Choroid plexus epithelial cell (primary cell): ENCODE results near the gene AUTS2.

Experiments
- DNase-seq: peaks from one replicate; pipeline ENCODE4 v3.0.0-alpha.2; 2010; ENCODE audit warnings: low read depth
- H3K4me3 ChIP-seq: 2 replicates; pipeline ENCODE4 v1.5.1; 2011; ENCODE audit warnings: low read depth, mild to moderate bottlenecking, control low read depth, low read length, moderate library complexity
- CTCF ChIP-seq: conservative IDR thresholded peaks from 2 replicates; pipeline ENCODE4 v1.5.1; 2011; ENCODE audit warnings: low read depth, mild to moderate bottlenecking, control low read depth, inconsistent platforms, low read length, moderate library complexity

AUTS2 gene

GRCh38 chr7:70556761-70557160 is 958.5 kb downstream of the AUTS2 start:
- TF ChIP-seq CTCF: no peak
- DNase-seq: no peak
- no peak overlapping the region for H3K4me3 ChIP-seq

- no peak for TF ChIP-seq CTCF
- no peak overlapping the region for H3K4me3 ChIP-seq
These were observed 959.1 kb downstream of the AUTS2 start for GRCh38 chr7:70557338-70557737.

GRCh38 chr7:70559815-70560214 is 961.5 kb downstream of the AUTS2 start:
- DNase-seq: no peak
- no peak overlapping the region for H3K4me3 ChIP-seq
- no peak for TF ChIP-seq CTCF

More at GRCh38 chr7:70557338-70557737, 959.1 kb downstream of the AUTS2 start:
- no peak for DNase-seq

GRCh38 chr7:70563960-70564359 is 965.7 kb downstream of the AUTS2 start:
- H3K4me3 ChIP-seq: no peak overlapping the region
- DNase-seq: no peak
- no peak for TF ChIP-seq CTCF

DNA sequence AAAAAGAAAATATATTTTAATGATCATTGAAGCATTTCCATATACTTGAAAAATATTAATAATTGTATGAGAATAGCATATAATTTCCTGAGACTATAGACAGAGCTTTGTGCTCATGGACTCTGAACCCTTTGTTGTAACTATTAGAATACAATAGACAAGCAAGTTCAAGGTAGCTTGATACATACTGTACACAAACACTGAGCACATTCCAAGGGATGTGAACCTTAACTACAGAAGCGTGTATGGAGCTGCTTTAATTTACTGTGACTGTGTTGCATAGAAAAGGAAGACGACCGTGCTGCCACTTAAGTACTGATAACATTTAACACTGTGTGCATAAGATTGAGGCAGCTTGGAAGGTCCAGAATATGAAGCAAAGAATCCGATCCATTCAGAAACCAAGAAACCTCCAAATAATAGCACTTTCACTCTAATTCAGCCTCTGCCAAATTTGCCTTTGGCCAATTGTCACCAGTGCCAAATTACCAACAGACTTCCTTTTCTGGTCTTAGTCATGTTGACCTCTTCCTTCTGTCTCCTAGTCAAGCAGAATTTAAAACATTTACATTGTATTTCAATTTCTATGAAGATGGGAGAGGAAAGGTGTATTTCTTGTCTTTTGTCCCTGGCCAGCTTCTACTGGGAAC is 967.6 kb downstream of the AUTS2 start:
- TF ChIP-seq CTCF: no peak
- H3K4me3 ChIP-seq: no peak overlapping the region
- DNase-seq: no peak

DNA sequence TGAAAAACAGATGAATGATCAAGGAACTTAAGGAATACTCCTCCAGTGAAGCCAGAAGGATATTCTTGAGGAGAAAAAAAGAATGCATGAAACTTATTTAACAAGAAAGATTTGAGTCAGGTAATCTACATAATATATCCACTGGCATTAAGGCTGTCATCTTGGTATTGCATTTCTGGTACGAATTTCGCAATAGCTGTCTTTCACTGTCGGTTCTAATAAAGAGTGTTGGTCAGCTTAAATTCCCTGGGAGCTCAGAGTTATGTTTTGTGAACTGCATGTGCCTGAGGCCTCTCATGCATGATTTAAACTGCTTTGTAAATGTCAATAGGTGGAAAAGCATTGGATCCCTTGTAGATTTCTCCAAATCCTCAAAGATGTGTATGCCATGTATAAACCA is 968.4 kb downstream of the AUTS2 start:
- H3K4me3 ChIP-seq: no peak overlapping the region
- TF ChIP-seq CTCF: no peak
- peak; percentile 13 for DNase-seq

GRCh38 chr7:70568674-70569334 is 970.5 kb downstream of the AUTS2 start:
- no peak for TF ChIP-seq CTCF
- H3K4me3 ChIP-seq: no peak overlapping the region
- no peak for DNase-seq
